ENCODE results near the gene GRM5.
"Not testable (repeated sequence)": the region's sequence is repeated elsewhere in the genome, so short reads cannot be mapped to it uniquely, and the experiment has no call there.

The GRM5 gene

GRCh38 chr11:88978992-88979391 lies 86.8 kb downstream of the GRM5 start:
- not testable (repeated sequence) for H3K4me3 ChIP-seq, H3K27ac ChIP-seq

DNA sequence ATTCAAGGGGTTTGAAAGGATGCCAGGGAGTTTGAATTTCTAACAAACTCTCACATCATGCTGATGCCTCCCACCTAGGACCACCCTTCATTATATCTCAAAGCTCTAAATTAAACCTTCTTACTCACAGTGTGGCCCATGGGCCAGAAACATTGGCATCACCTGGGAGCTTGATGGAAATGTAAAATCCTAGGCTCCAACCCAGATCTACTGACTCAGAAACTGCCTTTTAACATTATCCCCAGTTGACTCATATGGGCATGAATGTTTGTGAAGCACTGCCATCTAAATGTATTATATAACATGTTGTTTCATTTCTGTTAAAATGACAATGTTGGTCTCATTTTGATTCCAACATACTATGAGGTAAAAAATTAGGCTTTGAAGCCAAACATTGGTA lies 90.3 kb downstream of the GRM5 start:
- not testable (repeated sequence) for H3K27ac ChIP-seq, H3K4me3 ChIP-seq

DNA sequence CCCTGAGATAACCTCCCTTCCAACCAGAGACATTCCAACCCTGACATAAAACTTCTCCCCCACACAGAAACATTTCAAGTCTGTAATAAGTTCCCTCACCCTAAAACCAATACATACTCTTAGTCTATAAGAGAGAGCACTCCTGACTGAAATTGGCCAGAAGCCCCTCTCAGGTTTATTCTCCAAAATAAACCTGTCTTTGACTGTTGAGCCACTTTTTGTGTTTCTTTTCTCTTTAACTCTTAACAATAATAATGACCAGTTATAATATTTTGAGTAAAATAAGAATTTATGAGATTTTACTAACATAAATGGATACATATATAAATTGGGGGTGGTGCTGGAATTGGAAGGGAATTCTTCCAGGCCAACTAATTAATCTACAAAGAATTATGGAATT lies 93.6 kb downstream of the GRM5 start:
- no peak overlapping the region for H3K4me3 ChIP-seq
- H3K27ac ChIP-seq: no peak overlapping the region

DNA sequence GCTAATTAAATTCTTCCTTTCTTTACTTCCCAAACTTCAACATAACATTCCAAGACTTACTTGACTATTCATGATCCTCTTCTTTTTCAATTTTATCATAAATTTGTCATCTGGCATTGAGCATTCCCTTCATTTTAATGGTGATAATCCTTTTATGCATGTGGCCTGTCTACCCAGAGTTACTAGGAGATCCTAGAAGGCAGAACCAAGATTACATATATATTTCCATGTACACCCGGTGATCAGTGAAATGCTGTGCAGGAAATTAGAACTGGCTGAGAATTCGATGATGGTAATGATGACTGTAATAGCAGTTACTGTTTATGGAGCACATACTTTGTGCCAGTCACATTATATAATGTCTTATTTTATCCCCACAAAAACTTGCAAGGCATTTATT lies 104.2 kb downstream of the GRM5 start:
- not testable (repeated sequence) for H3K27ac ChIP-seq

DNA sequence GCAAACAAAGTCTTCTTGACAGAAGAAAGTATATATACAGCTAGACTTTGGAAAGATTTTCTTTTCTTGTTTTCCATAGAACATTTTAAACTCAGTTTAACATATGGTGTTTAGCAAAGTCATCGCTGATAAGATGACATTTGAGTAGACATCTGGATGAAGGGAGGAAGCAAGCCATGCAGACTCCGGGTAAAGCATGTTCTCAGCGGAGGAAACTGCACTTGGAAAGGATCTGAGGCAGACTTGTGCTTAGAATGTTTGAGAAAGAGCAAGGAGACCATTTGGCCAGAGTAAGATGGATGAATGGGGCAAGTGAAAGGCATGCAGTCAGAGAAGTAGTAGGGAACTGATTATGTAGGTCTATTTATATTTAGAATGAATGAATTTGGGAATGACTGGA lies 105.9 kb downstream of the GRM5 start:
- H3K27ac ChIP-seq, H3K4me3 ChIP-seq: not testable (repeated sequence)

More for the DNA sequence above, 104.2 kb downstream of the GRM5 start:
- H3K4me3 ChIP-seq: not testable (repeated sequence)

DNA sequence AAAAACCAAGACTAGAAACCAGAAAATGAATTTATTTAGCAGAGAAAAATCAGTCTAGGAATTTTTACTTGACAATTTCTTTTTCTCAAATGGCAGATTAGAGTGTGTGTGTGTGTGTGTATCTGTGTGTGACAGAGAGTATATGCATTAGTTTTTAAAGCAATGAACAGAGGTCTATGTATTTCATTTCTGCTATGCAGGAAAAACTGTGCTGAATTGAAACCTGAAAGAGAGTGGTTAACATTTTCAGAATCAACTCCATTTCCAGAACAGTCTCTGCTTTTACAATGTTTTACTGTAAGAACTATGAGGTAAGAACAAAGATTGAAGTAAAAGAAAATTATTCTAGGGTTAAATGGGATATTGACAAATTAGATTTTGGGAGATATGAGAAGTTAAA lies 114.8 kb downstream of the GRM5 start:
- Histone ChIP-seq H3K27ac (no peak overlapping the region), H3K4me3 (no peak overlapping the region)

DNA sequence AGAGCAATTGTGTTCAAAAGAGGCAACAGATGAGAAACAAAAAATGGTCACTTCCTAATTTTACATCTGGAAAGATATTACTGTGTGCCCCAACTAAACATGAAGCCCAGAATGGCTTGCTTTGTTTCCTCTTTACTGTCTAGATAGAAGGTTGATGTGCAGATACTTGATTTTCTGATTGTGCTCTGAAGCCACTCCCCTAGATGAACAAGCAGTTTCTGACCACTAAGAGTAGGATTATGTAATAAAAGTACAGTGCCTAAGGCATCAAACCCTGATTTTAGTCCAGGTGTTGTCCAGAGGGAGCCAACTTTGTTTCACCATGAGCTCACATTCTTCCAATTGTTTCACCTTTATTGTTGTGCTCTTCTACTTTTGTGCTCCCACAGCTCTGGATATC lies 116.9 kb downstream of the GRM5 start:
- not testable (repeated sequence) for H3K27ac ChIP-seq

GRCh38 chr11:88947843-88948572 lies 117.8 kb downstream of the GRM5 start:
- not testable (repeated sequence) for H3K27ac ChIP-seq, H3K4me3 ChIP-seq

More for the DNA sequence above, 116.9 kb downstream of the GRM5 start:
- not testable (repeated sequence) for H3K4me3 ChIP-seq

GRCh38 chr11:88929665-88930064 lies 136.1 kb downstream of the GRM5 start:
- H3K27ac ChIP-seq, H3K4me3 ChIP-seq: not testable (repeated sequence)

DNA sequence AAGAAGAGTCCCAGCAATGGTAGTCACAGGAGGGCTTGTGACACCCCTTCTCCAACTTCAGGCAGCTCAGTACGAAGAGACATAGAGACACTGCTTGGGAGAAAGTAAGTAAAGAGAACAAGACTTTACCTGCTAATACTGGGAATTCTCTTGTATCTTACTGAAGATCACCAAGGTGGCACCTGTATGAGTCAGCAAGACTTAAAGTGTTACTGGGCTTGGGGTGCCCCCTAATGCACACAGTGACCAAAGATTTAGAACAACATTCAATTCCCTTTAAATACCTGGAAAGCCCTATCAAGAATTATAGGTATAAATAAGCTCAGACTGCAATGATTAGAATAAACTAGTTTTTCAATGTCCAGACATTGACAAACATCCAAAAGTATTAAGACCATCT lies 148.7 kb downstream of the GRM5 start:
- H3K27ac ChIP-seq, H3K4me3 ChIP-seq: not testable (repeated sequence)

GRCh38 chr11:88909500-88909899 lies 156.3 kb downstream of the GRM5 start:
- no peak overlapping the region for H3K4me3 ChIP-seq
- no peak overlapping the region for H3K27ac ChIP-seq

DNA sequence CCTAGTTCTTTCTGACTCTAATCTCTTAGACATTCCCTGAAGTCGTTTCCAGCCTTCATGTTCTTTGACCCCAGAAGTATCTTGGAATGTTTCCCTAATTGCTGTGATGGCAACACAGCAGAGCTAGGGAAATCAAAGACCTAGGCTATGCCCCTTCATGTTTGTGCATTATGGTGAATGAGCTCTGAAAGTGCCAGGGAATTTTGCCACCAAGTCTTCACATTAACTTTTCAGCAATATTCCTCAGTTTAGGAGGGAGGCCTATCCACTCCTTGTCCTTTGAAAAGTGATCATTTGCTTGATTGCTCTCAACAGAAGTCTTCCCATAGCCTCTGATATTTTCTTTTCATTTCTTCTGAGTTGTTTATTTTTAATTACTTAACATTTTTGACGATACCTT lies 164.3 kb downstream of the GRM5 start:
- H3K27ac ChIP-seq, H3K4me3 ChIP-seq: not testable (repeated sequence)

DNA sequence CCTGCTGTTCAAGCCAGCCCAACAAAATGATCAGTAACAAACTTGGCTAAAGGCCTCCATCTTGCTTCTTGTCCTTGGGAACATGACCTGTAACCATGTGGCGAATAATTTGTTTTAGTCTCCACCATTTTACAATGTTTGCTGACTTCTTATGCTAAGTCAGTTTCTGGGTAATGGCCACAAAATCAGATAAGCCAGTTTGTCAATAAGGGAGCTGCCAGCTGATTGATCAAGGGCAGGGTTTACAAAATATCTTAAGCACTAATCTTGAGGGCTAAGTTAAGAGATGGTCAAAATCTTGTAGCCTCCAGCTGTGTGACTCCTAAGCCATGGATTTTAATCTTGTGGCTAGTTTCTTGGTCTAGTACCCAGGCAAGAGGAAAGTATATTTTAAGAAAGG lies 176.9 kb downstream of the GRM5 start:
- H3K4me3 ChIP-seq, H3K27ac ChIP-seq: not testable (repeated sequence)

GRCh38 chr11:88886796-88887195 lies 179.0 kb downstream of the GRM5 start:
- Histone ChIP-seq H3K27ac (no peak overlapping the region), H3K4me3 (no peak overlapping the region)

- not testable (repeated sequence) for H3K4me3 ChIP-seq, H3K27ac ChIP-seq
Observed at GRCh38 chr11:88882800-88883199, 183.0 kb downstream of the GRM5 start.

DNA sequence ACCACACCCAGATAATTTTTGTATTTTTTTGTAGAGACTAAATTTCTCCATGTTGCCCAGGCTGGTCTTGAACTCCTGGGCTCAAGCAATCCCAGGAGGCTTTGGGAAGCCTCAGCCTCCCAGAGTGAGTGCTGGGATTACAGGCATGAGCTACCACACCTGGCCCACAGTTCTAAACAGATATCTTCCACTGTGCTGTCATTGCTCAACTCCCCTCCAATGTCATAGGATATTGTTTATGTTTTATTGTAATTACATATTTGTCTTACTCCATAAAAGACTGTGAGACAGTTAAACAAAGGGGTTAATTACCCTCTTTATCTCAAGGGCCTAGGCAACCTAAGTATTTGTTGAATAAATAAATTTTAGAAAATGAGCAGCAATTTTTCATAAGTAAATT lies 204.2 kb downstream of the GRM5 start:
- H3K4me3 ChIP-seq: no peak overlapping the region

DNA sequence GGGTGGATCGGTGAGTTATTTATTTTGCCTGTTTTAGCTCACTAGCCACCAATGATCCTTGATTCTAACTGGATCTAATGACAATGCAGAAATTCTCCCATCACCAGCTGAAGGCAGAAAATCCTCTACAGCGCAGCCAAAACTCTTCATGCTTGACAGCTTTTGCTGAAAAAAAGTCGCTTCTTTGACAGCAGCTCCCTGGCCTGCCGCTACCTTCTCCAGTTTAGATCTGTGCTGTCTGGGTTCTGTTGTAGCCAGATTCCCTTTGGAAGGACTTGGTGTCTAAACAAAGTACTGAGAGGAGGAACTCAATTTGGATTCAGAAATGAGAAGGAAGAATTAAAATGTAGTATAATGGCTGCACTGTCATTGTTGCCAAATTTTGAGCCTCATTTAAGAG lies 205.4 kb downstream of the GRM5 start:
- H3K4me3 ChIP-seq, H3K27ac ChIP-seq: not testable (repeated sequence)

More for the DNA sequence above, 204.2 kb downstream of the GRM5 start:
- no peak overlapping the region for H3K27ac ChIP-seq

GRCh38 chr11:88853963-88854362 lies 211.8 kb downstream of the GRM5 start:
- H3K27ac ChIP-seq, H3K4me3 ChIP-seq: not testable (repeated sequence)

DNA sequence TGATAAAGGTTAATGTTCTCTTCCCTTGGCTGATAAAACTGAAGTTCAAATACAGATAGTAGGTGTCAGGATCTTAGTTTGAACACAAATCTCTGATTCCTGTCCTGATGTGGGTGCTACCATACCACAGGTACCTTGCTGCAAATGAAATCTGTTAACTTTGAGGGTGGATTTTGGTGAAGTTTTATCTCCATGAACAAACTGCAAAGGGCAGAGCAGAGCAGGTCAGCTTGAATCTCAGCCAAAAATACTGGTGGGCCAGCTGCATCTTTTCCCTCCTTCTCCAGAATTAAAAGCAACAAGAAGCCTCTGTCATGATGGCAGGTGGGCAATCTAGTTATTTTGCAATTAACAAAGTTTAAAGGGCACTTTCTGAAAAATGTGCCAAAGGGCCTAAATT lies 214.2 kb downstream of the GRM5 start:
- not testable (repeated sequence) for H3K27ac ChIP-seq, H3K4me3 ChIP-seq

DNA sequence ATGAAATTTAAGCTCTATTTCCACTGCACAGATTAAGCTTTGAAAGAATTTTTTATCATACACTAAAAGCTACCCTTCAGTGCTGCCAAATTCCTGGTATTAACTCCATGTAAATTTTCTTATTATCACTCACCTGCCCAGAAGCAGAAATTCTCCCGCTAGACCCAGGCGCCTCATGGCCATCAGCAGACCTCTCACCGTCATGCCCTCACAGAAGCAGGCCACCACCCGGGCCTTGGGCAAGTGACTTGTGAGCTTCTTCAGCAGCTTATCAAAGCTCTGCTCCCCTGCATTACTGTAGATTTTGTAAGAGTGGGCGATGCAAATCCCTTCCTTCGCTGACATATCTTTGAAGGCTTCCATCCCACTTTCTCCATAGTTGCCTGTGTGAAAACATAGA lies 216.0 kb downstream of the GRM5 start:
- H3K27ac ChIP-seq, H3K4me3 ChIP-seq: not testable (repeated sequence)

GRCh38 chr11:88849368-88849767 lies 216.4 kb downstream of the GRM5 start:
- Histone ChIP-seq H3K27ac (no peak overlapping the region), H3K4me3 (no peak overlapping the region)

DNA sequence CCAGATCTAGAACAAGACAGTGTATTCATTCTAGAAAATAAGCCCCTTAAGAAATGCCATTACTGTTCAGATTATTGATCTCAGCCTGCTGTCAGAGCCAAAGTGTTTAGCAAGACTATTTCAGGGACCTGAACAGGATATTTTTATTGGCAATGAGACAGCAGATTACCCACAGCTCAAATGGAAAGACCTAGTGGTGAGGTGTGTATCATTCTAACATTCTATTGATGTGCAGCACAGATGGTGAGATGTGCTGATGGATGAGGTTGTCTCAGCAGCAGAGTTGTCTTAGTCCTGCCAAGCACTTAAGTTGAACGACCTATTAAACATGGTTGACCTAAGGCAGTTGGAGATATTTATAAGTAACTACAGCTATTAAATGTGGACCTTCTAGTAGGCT lies 219.5 kb downstream of the GRM5 start:
- not testable (repeated sequence) for H3K27ac ChIP-seq, H3K4me3 ChIP-seq

All from skin epidermis (tissue), 12 donors.